GM12878 (cell line): ENCODE data around the gene CREG2.

Experiments used
- ATF3 ChIP-seq: IDR thresholded peaks from 2 replicates; pipeline ENCODE4 v1.6.1; 2011; ENCODE audit warnings: low read depth, mild to moderate bottlenecking, low read length, moderate library complexity, borderline replicate concordance; ENCODE audit errors: extremely low read depth
- CHD1 ChIP-seq: IDR thresholded peaks from 2 replicates; pipeline ENCODE4 v1.6.1; 2012; ENCODE audit warnings: low read depth, low read length, improper control_type of control experiment
- CTCF ChIP-seq, 3 experiments: IDR thresholded peaks in 2 of 3; conservative IDR thresholded peaks in 1 of 3; 2 replicates each; pipeline ENCODE4 v1.5.1; 2011; ENCODE audit warnings: low read depth in 3 of 3, low read length in 3 of 3, mild to moderate bottlenecking in 3 of 3, control low read depth in 2 of 3, moderate library complexity in 2 of 3, inconsistent platforms in 1 of 3, mixed read lengths in 1 of 3; ENCODE audit not compliant: control insufficient read depth in 2 of 3, insufficient read depth in 1 of 3; ENCODE audit errors: extremely low read depth in 1 of 3
- EP300 ChIP-seq, 2 experiments: fragments of 150-350 bp in 1 of 2; IDR thresholded peaks; 2 replicates each; pipeline ENCODE4 v1.6.1; 2011 to 2012; ENCODE audit warnings: low read depth in 2 of 2, low read length in 2 of 2, borderline replicate concordance in 1 of 2, improper control_type of control experiment in 1 of 2, inconsistent platforms in 1 of 2; ENCODE audit not compliant: control insufficient read depth in 1 of 2
- GABPA ChIP-seq: IDR thresholded peaks from 2 replicates; pipeline ENCODE4 v1.6.1; 2014; ENCODE audit warnings: antibody characterized with exemption, low read depth, mild to moderate bottlenecking, inconsistent platforms
- HCFC1 ChIP-seq: fragments of 150-350 bp; IDR thresholded peaks from 2 replicates; pipeline ENCODE4 v1.6.1; 2014; ENCODE audit warnings: low read length
- HDAC2 ChIP-seq: fragments of 200-600 bp; sonication (generic); IDR thresholded peaks from 2 replicates; pipeline ENCODE4 v1.6.1; 2017
- POLR2A ChIP-seq: IDR thresholded peaks from 2 replicates; pipeline ENCODE4 v1.6.1; 2011; ENCODE audit warnings: low read depth, mild to moderate bottlenecking, low read length
- POLR2AphosphoS2 ChIP-seq: IDR thresholded peaks from 2 replicates; pipeline ENCODE4 v1.6.1; 2011; ENCODE audit warnings: low read depth, mild to moderate bottlenecking, low read length, improper control_type of control experiment, moderate library complexity
- POLR2AphosphoS5 ChIP-seq: IDR thresholded peaks from 2 replicates; pipeline ENCODE4 v1.6.1; 2011; ENCODE audit warnings: mild to moderate bottlenecking, low read length, inconsistent platforms
- SPI1 ChIP-seq: IDR thresholded peaks from 2 replicates; pipeline ENCODE4 v1.6.1; 2011; ENCODE audit warnings: low read depth, mild to moderate bottlenecking, low read length, moderate library complexity, borderline replicate concordance; ENCODE audit not compliant: insufficient read depth
- YY1 ChIP-seq: IDR thresholded peaks from 2 replicates; pipeline ENCODE4 v1.6.1; 2011; ENCODE audit warnings: low read depth, mild to moderate bottlenecking, low read length
- ZNF384 ChIP-seq: IDR thresholded peaks from 2 replicates; pipeline ENCODE4 v1.6.1; 2012; ENCODE audit warnings: low read depth, mild to moderate bottlenecking, low read length, improper control_type of control experiment, borderline replicate concordance
- TF ChIP-seq, protein P1 (sequence below): fragments of 150-350 bp; IDR thresholded peaks from 2 replicates; pipeline ENCODE4 v1.6.1; 2016; ENCODE audit warnings: low read depth, low read length

- TF ChIP-seq EP300 (IDR thresholded peaks at IDR 0.05; ENCODE audit: borderline replicate concordance in 1 of 2, control insufficient read depth in 1 of 2, low read depth in 2 of 2, low read length in 2 of 2) (no peak), SPI1 (no peak), ZNF384 (no peak), POLR2A (no peak), POLR2AphosphoS2 (no peak), CTCF (IDR thresholded peaks at IDR 0.05 in 2 of 3, conservative IDR thresholded peaks at IDR 0.05 in 1 of 3; ENCODE audit: control insufficient read depth in 2 of 3, extremely low read depth in 1 of 3, insufficient read depth in 1 of 3, low read depth in 3 of 3, low read length in 3 of 3) (no peak), ATF3 (no peak), HDAC2 (no peak), YY1 (no peak), HCFC1 (no peak), GABPA (no peak), CHD1 (no peak), POLR2AphosphoS5 (no peak)
- TF ChIP-seq, protein P1, sequence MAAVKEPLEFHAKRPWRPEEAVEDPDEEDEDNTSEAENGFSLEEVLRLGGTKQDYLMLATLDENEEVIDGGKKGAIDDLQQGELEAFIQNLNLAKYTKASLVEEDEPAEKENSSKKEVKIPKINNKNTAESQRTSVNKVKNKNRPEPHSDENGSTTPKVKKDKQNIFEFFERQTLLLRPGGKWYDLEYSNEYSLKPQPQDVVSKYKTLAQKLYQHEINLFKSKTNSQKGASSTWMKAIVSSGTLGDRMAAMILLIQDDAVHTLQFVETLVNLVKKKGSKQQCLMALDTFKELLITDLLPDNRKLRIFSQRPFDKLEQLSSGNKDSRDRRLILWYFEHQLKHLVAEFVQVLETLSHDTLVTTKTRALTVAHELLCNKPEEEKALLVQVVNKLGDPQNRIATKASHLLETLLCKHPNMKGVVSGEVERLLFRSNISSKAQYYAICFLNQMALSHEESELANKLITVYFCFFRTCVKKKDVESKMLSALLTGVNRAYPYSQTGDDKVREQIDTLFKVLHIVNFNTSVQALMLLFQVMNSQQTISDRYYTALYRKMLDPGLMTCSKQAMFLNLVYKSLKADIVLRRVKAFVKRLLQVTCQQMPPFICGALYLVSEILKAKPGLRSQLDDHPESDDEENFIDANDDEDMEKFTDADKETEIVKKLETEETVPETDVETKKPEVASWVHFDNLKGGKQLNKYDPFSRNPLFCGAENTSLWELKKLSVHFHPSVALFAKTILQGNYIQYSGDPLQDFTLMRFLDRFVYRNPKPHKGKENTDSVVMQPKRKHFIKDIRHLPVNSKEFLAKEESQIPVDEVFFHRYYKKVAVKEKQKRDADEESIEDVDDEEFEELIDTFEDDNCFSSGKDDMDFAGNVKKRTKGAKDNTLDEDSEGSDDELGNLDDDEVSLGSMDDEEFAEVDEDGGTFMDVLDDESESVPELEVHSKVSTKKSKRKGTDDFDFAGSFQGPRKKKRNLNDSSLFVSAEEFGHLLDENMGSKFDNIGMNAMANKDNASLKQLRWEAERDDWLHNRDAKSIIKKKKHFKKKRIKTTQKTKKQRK: no peak
Observed at GRCh38 chr2:101348883-101349282, 38.4 kb downstream of the CREG2 start.
